G401.6 (cell line): ENCODE measurements around the gene FOXK1.
"Not testable (repeated sequence)": the region's sequence is repeated elsewhere in the genome, so short reads cannot be mapped to it uniquely, and the experiment has no call there.

ENCODE experiments used
- FAIRE-seq: peaks from 2 replicates; lab custom pipeline; 2012; peaks lifted over from hg19 to GRCh38; lab: Jason Lieb, UNC

The FOXK1 gene

DNA sequence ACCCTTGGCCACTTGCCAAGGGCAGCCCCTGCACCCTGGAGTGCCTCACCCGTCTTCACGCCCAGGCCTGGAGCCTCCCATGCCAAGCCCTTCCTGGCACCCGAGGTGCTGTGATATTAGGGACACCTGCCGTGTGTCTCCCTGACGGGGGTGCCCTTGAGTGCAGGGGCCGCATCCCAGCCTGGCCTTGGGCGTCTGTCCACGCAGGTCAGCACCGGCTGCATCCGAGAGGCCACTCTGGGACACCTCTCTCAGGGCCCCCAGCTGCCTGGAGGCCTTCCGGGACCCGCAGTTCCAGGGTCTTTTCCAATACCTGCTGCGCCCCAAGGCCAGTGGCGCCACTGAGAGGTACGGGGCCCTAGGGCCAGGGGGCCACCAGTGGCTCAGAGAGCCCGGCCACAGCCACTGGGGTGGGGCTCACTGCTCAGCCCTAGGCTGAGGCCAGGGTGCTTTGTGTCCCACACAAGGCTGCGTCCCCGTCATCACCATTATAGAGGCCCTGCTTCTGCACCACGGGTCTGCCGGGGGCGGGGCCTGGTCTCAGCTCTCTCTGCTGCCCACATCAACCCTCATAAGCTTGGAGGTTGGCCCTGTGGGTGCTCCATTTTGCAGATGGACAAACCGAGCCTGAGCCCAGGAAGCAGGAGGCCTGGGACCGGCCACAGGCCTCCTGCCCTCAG lies 106.0 kb downstream of the FOXK1 start:
- FAIRE-seq = no peak

DNA sequence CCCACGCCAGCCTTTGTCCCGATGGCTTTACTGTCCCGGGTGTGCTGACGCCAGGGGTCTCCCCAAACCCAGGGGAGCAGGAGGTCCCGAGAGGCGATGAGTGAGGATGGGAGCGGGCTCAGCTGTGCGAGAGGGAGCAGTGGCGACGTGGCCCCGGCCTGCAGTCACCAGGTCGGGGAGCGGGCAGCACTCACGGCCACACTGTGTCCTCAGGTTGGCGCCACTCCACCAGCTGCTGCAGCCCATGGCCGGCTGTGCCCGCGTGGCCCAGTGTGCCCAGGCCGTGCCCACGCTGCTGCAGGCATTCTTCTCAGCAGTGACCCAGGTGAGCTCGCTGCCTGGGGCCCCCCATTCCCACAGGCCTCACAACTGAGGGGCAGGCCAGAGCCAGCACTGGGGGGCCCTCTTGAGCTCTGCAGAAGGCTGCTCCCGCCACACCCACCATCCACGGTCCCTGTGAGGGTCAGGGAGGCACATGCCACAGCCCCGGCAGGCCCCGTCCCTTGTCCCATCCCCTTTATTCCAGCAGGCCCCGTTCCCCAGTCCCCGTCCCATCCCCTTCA lies 106.6 kb downstream of the FOXK1 start:
- no peak for FAIRE-seq

DNA sequence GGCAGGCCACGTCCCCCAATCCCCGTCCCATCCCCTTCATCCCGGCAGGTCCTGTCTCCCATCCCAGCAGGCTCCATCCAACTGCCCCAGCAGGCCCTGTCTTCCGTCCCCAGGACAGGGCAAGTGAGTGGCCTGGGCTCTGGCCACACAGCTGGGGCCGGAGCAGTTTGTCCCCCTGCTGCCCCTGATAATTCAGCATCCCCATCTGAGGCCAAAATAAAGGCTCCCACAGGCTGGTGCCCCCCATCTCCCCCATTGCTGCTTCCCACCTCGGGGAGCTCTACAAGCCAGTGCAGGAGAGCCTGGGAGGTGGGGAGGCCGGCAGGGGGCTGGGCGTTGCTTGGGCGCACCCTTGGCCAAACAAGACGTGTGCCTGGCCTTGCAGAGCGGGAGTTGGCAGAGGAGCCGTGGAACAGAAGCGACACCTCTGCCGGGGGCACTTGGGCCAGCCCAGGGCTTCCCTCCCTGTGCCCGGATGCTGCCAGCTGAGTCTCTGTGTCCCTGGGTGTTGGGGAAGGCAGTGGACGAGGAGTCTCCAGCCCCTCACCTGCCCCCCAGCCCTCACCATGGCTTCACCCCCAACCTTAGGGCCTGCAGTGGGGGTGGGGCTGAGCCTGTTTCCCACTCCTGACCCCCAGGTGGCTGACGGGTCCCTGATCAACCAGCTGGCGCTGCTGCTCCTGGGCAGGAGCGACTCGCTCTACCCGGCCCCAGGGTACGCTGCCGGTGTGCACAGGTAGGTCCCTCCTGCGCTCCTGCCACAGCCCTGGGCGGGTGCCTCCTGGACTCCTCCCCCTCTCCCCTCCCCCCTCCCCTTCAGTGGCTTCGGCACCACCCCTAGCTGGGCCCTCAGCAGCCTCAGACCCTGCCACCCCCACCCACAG lies 107.3 kb downstream of the FOXK1 start:
- no peak for FAIRE-seq

DNA sequence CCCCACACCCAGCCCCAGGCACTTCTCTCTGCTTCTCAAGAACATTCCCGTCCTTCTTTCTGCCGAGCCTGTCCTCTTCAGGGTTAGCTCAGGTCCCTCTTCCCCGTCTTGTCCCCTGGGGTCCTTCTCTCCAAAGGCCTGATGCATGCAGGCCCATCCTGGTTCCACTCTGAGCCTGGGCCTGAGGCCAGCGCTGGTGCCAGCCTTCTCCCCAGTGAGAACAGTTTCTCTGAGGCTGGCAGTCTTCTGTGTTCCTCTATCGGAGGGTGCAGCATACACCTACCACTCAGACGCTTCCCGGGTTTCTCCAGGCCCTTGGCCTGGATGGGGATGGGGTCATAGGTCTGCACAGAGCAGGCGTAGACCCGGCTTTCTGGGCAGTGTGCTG lies 108.0 kb downstream of the FOXK1 start:
- FAIRE-seq = no peak

DNA sequence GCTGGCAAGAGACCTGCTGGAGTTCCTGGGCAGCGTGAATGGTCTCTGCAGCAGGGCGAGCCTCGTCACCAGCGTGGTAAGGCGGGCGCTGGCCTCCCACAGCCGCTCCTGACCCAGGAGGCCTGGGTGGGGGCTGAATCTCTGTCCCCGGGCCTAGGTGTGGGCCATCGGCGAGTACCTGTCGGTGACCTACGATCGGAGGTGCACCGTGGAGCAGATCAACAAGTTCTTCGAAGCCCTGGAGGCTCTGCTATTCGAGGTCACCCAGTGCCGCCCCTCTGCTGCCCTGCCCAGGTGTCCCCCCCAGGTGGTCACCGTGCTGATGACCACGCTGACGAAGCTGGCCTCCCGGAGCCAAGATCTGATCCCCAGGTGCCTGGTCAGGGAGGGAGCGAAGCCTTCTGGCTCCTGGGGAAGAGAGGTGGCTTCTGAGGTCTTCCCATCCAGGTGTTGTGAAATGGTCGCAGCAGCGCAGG lies 108.5 kb downstream of the FOXK1 start:
- no peak for FAIRE-seq

DNA sequence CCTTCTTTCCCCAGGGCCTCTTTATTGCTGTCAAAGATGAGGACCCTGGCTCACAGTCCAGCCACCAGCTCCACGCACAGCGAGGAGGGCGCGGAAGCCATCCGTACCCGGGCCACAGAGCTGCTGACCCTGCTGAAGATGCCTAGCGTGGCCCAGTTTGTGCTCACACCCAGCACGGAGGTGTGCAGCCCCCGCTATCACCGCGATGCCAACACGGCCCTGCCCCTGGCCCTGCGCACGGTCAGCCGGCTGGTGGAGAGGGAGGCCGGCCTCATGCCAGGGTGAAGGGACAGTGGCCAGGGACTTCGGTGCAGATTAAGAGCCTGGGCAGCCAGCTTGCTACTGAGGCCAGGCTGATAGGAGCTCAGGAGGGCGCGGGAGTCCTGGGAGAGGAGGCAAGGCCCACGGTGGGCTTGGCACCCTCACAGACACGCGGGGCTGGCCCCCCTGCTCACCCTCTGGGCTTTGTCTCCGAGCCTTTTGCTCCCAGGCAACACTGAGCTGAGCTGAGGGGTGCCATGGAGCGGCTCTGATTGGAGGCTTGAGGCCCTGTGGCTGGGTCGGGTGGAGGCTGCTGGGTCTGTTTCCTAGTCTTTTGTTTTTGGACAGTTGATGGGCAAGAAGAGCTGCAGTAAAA lies 109.1 kb downstream of the FOXK1 start:
- FAIRE-seq = no peak

DNA sequence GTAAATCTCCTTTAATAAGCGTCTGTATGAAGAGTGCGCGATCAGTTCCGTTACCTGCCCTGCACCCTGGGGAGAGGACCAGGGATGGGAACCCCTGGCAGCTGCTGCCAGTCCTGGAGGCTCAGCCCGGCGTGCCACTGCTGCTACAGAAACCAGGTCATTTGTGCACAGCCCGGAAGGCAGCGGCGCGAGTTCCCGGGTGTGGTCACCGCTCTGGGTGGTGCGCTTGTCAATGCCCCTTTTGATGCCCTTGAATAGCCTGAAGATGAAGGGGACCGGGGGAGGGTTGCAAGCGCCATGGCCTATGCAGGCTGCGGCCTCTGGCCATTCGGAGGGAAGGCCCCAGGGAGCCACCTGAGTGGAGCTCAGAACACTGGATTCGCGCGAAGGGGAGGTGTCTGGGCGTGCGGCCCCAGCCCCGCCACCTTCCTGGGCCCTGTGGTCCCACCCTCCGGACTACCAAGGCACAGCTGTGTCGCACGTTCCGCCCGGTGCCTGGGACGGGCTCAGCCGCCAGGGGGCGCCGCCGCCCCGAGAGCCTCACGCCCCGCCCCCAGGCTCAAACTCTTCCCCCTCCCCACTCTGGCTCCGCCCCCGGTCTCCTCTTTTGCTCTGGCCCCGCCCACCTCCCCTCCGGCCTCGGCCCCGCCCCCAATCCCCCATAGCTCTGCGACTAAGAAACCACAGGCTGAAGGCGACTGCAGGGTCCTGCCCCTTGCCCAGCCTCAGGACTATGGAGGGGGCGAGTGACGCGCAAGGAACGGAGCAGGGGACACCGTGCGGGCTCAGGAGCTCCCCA lies 109.8 kb downstream of the FOXK1 start:
- FAIRE-seq = no peak

DNA sequence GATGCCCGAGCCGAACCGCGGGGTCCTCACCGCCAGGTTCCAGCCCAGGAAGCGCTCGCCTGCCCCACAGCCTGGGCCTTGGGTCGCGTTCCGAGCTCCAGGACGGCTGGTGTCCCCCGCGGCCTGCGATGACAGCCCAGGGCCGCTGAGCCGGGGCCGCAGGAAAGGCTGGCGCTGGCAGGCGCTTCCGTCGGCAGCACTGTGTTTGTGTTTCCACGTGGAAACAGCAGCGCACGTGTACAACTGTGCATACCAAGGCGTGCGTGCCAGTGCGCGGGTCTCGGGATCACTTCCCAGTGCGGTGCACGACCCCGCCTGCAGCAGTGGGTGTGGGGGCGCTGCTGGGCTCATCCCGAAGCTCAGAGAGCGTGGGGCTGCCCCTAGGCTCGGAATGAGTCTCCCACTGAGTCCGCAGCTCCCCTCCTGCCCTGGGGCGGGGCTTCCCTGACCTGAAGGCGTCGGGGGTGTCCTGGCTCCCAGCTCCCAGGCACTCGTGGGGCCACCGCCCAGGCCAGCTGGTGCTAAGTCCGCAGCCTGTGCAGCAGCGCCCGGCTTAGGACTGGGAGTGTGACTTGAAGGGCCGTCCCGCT lies 110.5 kb downstream of the FOXK1 start:
- no peak for FAIRE-seq

DNA sequence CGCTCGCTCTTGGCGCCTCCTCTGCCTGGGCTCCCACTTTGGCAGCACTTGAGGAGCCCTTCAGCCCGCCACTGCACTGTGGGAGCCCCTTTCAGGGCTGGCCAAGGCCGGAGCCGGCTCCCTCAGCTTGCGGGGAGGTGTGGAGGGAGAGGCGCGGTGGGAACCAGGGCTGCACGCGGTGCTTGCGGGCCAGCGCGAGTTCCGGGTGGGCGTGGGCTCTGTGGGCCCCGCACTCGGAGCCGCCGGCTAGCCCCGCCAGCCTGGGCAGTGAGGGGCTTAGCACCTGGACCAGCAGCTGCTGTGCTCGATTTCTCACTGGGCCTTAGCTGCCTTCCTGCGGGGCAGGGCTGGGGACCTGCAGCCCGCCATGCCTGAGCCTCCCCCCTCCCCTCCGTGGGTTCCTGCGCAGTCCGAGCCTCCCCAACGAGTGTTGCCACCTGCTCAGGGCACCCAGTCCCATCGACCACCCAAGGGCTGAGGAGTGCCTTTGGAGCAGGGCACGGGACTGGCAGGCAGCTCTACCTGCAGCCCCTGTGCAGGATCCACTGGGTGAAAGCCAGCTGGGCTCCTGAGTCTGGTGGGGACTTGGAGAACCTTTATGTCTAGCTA lies 111.4 kb downstream of the FOXK1 start:
- FAIRE-seq = not testable (repeated sequence)

DNA sequence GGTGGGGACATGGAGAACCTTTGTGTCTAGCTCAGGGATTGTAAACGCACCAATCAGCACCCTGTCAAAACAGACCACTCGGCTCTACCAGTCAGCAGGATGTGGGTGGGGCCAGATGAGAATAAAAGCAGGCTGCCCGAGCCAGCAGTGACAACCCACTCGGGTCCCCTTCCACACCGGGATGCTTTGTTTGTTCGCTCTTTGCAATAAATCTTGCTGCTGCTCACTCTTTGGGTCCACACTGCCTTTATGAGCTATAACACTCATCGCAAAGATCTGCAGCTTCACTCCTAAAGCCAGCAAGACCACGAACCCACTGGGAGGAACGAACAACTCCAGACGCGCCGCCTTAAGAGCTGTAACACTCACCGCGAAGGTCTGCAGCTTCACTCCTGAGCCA lies 112.1 kb downstream of the FOXK1 start:
- not testable (repeated sequence) for FAIRE-seq

DNA sequence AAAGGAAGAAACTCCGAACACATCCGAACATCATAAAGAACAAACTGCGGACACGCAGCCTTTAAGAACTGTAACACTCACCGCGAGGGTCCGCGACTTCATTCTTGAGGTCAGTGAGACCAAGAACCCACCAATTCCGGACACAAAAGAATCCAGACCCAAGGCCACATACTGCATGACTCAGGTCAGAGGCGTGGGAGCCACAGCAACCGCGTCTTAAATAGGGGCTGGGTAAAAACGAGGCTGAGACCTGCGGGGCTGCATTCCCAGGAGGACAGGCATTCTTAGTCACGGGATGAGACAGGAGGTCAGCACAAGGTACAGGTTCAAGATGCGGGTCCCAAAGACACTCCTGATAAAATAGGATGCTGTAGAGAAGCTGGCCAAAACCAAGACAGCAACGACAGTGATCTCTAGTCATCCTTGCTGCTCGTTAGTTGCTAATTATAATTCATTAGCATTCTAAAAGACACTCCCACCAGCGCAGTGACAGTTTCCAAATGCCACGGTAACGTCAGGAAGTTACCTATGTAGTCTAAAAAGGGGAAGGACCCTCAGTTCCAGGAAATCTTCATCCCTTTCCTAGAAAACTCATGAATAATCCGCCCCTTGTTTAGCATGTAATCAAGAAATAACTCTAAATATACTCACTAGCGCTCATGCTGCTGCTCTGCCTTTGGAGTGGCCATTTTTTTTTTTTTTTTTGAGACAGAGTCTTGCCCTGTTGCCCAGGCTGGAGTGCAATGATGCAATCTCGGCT lies 112.7 kb downstream of the FOXK1 start:
- no peak for FAIRE-seq

DNA sequence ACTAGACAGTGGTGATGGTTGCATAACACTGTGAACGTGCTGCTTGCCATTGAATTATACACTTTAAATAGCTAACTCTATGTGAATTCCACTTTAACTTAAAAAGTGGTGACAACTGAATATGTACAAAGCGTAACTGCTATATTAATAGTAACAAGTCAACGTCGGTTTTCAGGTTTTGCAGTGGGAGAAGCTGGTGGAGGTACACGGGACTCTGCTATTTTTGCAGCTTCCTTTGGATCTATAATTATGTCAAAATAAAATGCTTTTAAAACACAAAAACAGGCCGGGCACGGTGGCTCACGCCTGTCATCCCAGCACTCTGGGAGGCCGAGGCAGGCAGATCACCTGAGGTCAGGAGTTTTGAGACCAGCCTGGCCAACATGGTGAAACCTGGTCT lies 114.4 kb downstream of the FOXK1 start:
- no peak for FAIRE-seq

DNA sequence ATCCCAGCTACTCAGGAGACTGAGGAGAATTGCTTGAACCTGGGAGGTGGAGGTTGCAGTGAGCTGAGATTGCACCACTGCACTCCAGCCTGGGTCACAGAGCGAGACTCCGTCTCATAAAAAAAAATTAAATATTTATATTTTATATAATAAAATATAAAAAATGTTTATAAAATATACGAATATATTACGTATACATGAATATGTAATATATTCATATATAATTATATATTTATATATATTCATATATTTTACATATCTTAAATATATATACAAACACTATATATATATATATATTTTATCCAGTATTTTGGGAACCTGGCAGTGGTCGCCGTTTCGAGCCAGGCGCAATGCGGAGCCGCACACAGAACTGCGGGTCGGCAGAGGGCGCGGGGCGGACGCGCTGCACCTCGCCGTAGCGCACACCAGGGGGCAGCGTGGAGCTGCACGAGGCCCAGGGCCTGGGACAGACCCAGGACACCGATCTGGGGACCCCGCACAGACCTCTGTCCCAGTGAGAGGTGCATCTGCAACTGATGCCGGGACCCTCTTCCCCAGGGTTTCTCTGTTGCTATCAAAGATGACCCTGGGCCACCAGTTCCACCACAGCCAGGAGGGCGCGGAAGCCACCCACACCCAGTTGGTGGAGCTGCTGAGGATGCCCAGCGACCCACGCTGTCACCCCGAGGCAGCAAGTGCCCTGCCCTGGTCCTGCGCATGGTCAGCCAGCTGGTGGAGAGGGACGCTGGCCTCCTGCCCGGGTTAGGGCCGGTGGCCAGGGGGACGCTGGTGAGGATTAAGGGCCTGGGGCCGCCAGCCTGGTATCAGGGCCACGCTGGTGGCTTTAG lies 116.0 kb downstream of the FOXK1 start:
- FAIRE-seq = peak; percentile 92

DNA sequence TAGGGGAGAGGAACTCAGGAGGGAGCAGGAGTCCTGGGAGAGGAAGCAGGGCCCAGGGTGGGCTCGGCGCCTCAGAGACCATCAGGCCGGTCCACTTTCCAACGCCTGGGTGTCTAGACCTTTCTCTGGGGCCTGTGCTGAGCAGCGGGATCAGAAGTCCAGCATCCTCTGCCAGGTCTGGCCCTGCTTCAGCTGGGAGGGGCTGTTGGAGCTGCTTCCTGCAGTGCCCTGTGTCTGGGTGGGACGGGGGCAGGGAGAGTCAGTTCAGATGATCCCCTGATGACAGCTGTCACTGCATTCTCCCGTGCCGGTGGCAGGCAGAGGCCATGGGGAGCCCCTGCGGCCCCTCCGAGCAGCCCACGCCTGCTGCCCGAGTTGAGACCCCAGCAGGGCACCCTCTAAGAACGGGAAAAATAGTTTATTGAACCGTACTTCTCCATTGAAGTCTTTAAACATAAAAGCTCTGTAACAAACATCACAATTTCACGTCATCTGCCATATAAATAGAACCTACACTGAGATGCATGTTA lies 116.7 kb downstream of the FOXK1 start:
- no peak for FAIRE-seq

DNA sequence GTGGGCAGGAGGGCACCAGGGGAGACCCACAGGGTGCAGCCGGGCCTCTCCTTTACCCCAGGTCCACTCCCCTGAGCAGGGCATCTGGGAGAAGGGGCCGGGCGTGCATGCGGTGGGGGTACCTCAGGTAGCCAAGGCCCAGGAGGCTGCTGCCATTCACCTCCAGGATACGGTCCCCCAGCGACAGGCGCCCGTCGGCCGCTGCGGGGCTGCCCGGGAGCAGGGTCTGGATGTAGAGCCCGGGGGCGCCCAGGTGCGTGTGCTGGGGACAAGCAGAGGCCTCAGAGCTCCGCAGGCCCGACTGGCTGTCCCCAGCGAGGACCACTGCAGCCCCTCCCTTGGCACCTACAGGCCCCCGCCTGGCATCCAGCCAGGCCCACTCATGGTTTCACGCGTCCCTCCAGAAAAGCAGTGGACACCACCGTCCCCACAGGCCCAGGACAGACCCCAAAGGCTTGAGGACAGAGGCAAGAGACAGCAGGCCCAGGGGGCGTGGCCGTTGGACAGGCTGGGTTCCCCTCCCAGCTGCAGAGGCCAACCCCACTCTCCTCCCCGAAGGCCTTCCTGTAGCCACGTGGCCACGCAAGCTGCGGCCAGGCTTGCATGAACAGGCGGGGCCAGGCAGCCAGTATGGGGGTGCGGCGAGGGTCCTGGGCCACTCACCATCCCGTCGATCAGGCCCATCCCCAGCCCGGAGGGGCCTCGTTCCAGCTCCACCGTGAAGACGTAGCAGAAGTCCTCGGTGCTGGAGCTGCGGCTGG lies 117.6 kb downstream of the FOXK1 start:
- no peak for FAIRE-seq

DNA sequence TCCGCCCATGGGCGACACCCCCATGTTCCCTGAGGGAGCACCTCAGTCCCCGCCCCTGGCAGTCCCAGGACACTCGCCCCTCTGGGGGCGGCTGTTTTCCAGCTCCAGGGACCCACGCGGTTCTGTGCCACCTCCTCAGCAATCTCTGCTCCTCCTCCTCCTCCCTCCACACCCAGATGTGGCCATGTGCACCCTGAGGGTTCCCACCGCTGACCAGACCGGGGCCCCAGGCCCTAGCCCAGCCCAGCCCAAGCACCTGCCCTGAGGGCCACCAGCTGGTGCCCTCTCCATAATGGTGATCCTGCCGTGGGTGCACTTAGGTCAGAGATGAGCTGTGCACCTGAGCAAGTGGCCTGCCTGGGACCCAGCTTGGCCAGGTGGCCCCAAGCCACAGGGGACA lies 118.4 kb downstream of the FOXK1 start:
- FAIRE-seq = no peak

DNA sequence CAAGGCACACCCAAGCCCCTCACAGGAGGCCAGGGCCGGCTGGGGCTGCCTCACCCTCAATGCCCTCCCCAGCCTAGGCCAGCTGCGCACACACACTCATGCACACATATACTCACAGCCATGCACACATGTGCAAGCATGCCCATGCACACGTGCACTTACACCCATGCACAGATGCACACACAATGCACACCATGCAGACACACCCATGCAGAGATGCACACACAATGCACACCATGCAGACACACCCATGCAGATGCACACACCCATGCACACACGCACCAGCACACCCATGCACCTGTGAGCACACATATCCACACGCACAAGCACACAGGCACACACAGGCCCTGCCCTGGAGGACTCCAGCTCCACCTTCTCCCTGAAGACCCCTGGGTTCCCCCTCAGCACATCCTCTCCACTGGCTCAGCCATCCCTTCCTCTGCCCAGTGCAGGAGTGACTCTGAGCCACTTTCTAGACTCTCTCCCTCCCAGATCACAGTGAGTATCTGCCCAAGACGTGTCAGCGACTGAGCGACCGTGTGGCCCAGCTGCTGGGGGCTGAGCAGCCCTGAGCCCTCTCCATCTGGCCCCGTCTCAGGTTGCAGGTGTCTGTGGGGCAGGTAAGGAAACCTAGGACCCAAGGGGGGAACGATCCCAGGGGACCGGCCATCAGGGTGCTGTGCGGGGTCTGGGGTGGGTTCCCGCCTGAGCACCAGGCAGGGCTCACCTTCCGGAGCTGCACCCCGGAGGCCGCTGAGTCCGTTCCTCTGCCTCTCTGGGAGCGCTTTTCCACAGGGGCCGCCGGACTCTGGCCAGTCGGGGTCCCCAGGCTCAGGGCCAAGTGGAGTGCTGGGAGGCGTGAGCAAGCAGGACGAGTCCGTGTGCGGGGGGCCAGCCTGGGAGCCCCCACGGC lies 119.1 kb downstream of the FOXK1 start:
- FAIRE-seq = no peak
